ENCODE data around the gene SGIP1.
"Not testable (repeated sequence)": the region's sequence is repeated elsewhere in the genome, so short reads cannot be mapped to it uniquely, and the experiment has no call there.

SGIP1 gene

GRCh38 chr1:66679140-66679539 lies 145.2 kb downstream of the SGIP1 start:
- DNase-seq (ENCODE audit: low spot score), result no peak

GRCh38 chr1:66681686-66682085 lies 147.7 kb downstream of the SGIP1 start:
- no peak for DNase-seq (ENCODE audit: low spot score)

- no peak for DNase-seq (ENCODE audit: low spot score)
These were observed 148.2 kb downstream of the SGIP1 start for GRCh38 chr1:66682106-66682505.

GRCh38 chr1:66684353-66684752 lies 150.4 kb downstream of the SGIP1 start:
- DNase-seq (ENCODE audit: low spot score), result no peak

GRCh38 chr1:66685265-66685664 lies 151.3 kb downstream of the SGIP1 start:
- no peak for DNase-seq (ENCODE audit: low spot score)

- DNase-seq (ENCODE audit: low spot score), result no peak
These were observed 151.7 kb downstream of the SGIP1 start for GRCh38 chr1:66685670-66686069.

GRCh38 chr1:66686406-66686805 lies 152.5 kb downstream of the SGIP1 start:
- DNase-seq (ENCODE audit: low spot score), result no peak

- no peak for DNase-seq (ENCODE audit: low spot score)
These were observed 153.4 kb downstream of the SGIP1 start for GRCh38 chr1:66687358-66687757.

GRCh38 chr1:66690666-66691381 lies 156.9 kb downstream of the SGIP1 start:
- no peak for DNase-seq (ENCODE audit: low spot score)

GRCh38 chr1:66692681-66693080 lies 158.7 kb downstream of the SGIP1 start:
- no peak for DNase-seq (ENCODE audit: low spot score)

- no peak for DNase-seq (ENCODE audit: low spot score)
These were observed 159.9 kb downstream of the SGIP1 start for GRCh38 chr1:66693856-66694255.

- DNase-seq (ENCODE audit: low spot score), result no peak
These were observed 161.2 kb downstream of the SGIP1 start for GRCh38 chr1:66695116-66695515.

- DNase-seq (ENCODE audit: low spot score), result no peak
These were observed 162.8 kb downstream of the SGIP1 start for GRCh38 chr1:66696771-66697170.

GRCh38 chr1:66699213-66699612 lies 165.3 kb downstream of the SGIP1 start:
- DNase-seq (ENCODE audit: low spot score), result no peak

- DNase-seq (ENCODE audit: low spot score), result no peak
These were observed 170.4 kb downstream of the SGIP1 start for GRCh38 chr1:66704177-66704875.

- DNase-seq (ENCODE audit: low spot score), result no peak
These were observed 171.2 kb downstream of the SGIP1 start for GRCh38 chr1:66705110-66705509.

- no peak for DNase-seq (ENCODE audit: low spot score)
These were observed 177.5 kb downstream of the SGIP1 start for GRCh38 chr1:66711420-66711819.

GRCh38 chr1:66712839-66713238 lies 178.9 kb downstream of the SGIP1 start:
- no peak for DNase-seq (ENCODE audit: low spot score)

GRCh38 chr1:66723985-66724384 lies 190.0 kb downstream of the SGIP1 start:
- DNase-seq (ENCODE audit: low spot score), result no peak

GRCh38 chr1:66725885-66726665 lies 192.1 kb downstream of the SGIP1 start:
- peak; percentile 50 for DNase-seq (ENCODE audit: low spot score)

GRCh38 chr1:66728021-66728420 lies 194.1 kb downstream of the SGIP1 start:
- DNase-seq (ENCODE audit: low spot score), result no peak

GRCh38 chr1:66728716-66729115 lies 194.8 kb downstream of the SGIP1 start:
- not testable (repeated sequence) for DNase-seq (ENCODE audit: low spot score)

- no peak for DNase-seq (ENCODE audit: low spot score)
These were observed 195.2 kb downstream of the SGIP1 start for GRCh38 chr1:66729119-66729518.
